Renal pelvis (tissue), 4 donors: Measurements from ENCODE around the gene GRB2. TPM values are rescaled to one million over a fixed set of nuclear protein-coding genes. Genes with fewer than 3 reads are reported as not detected.
"Not testable (repeated sequence)": the region's sequence is repeated elsewhere in the genome, so short reads cannot be mapped to it uniquely, and the experiment has no call there.

Experiments
- DNase-seq: peaks from one replicate; pipeline ENCODE4 v3.0.0-alpha.2; 2013
- polyA plus RNA-seq, 3 donors: library from polyadenylated mRNA; unstranded; fragments of 120-200 nt; gene quantifications; one replicate each; pipeline ENCODE4 v1.2.1, GENCODE V29; 2013; ENCODE audit not compliant: insufficient read length in 3 of 3

GRB2 gene
- polyA plus RNA-seq, 3 donors = 87.7 to 96.9 (median 94.9) TPM

DNA sequence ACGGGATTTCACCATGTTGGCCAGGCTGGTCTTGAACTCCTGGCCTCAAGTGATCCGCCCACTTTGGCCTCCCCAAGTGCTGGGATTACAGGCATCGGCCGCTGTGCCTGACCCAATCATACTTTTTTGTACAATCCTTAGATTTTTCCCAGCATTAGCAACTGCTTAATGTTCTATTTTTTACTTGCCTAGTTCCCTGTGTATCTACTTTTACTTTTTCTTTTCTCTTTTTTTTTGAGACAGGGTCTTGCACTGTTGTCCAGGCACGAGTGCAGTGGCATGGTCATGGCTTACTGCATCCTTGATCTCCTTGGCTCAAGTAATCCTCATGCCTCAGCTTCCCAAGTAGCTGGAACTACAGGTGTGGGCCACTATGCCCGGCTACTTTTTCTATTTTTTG is 9.5 kb downstream of the GRB2 start:
- no peak for DNase-seq

DNA sequence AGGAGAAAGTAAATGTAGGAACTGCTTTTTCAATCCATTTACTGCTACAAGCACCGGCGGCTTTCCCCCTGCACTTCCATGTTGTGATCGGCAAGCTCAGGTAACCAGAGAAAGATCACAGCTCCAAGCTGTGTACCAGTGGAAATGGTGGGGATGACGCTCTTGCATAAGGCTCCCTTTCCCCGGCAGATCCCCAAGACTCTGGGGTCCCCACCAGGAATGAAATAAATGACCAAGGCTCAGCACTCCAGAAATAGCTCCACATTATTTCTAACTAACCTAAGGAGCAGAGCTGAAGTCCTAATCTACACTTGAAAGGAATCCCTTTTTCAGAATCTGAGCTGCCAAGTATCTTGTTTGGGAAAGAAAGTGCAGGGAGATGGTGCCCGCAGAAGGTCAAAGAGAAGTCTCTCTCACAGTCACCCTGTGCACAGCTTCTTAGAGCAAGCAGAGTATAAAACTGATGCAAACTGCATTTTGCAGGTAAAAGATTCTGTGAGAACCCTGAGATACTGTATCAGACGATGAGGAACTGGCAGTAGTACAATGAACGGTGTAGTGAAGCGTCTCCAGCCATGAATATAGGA is 11.1 kb downstream of the GRB2 start:
- no peak for DNase-seq

DNA sequence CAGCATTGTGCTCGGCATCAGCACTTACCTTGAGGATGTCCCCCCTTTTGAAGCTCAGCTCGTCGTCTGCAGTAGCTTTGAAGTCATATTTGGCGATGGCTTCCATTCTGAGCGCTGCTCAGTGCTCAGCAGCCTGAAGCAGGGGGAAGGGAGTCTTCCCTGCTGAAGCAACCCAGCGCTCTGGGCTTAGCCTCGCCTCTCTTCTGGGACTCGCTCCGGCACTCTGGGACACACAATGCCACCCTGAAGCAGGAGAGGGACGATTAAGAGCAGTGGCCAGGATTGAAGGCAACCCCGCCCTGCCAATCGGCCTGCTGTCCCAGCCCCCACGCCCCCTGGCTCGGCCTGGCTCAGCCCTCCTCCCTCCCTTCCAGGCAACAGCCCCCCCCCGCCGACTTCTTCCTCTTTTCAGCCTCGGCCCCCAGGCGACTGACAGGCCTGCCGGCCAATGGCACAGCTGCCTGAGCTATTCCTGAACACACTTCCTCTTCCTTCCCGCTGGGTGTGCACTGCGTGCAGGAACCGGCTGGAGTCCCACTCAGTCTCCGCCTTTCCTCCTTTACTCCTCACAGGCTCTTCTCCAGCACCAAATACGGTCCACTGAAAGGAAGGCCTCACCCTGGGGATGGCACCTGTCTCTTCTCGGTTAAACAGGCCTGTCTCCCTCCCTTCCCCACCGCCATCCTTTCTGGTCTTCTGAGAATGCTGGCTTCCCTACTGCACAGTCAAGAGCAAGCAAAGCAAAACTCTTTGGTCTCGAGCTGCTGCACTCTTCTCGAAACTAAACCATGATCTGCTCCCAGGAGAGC is 11.8 kb downstream of the GRB2 start:
- peak; percentile 98 for DNase-seq

DNA sequence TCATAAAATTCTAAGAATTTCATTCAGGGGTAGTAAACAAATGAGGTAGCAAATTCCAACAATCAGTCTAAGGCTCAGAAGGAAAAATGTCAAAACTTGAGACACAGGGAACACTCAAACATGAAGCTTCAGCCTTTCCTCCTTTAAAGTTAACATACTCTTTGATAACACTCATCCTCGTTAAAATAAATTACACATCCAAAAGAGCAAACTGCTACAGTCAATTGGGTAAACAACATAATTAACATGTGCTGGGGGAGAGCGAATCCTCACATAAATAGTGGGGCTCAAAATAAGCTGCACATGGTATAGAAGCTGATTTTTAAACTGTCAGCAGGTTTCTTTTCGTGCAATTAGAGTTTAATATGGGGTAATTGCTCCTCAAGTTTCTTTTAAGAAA is 12.9 kb downstream of the GRB2 start:
- no peak for DNase-seq

DNA sequence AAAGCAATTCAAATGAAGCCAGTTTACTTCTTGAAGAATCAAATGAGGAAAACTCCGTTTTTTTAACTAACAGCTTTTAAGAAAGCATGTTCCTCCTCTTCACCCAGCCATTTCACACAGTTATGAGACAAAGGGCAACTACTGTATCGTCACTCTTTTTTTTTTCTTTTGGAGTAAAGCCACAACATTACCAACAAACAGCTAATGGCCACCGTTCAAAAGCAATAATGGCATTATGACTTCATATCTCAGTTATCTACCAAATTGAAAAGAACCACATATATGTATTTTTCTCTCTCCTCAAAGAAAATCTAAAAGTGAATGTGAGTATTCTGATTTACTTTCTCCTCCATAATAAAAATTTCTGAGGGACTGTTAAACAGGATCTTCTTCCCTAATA is 14.5 kb downstream of the GRB2 start:
- no peak for DNase-seq

DNA sequence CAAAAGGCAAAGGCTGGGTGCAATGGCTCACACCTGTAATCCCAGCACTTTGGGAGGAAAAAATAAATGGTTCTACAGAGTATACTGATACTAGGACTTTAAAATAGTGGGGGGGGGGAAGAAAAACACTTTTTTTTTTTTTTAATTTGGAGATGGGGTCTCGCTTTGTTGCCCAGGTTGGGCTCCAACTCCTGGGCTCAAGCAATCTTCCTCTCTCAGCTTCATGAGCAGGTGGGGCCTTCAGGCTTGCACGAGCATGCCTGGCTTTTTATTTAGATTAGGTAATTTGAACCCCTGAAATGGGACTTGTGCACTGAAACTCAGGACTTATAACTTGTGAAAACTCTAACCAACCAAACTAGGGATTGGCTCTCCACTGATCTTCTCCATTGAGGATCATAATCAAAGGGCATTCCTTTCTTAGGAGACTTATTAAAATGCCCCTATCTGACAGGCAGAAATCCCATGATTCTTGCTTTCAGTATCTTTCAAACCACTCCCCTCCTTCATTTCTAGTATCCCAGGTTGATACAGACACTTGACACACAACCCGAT is 16.9 kb downstream of the GRB2 start:
- no peak for DNase-seq

DNA sequence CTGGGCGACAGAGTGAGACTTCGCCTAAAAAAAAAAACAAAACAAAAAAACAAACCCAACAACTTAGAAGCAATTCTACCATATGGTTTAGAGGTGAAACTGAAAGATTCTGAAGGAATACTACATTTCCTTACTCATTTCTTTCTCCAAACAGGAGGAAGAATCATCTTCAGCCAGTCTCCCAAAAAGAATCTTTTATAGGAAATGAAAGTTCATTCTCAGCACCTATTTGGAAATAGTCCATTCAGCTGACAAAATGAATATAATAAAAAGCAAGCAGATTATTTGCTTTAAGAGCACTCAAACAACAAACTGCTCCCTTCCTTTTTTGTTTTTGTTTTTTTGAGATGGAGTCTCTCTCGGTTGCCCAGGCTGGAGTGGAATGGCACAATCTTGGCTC is 17.7 kb downstream of the GRB2 start:
- DNase-seq = no peak

DNA sequence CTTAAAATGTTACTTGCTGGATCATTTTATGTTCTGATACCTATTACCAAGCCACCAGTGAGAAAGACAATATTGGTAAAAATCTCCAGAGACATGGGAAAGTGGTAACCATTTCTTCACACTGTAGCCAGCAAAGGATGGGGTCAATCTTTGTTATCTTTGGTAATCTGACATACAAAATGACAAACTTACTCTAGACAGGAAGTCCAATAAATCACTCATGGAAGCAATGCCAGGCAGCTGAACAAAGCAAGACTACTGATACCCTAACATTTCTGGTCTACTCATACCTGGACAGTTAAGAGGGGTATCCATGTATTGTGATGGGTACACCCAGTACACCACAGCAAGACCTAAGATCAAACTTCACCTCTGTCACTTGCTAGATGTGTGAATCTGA is 19.0 kb downstream of the GRB2 start:
- no peak for DNase-seq

DNA sequence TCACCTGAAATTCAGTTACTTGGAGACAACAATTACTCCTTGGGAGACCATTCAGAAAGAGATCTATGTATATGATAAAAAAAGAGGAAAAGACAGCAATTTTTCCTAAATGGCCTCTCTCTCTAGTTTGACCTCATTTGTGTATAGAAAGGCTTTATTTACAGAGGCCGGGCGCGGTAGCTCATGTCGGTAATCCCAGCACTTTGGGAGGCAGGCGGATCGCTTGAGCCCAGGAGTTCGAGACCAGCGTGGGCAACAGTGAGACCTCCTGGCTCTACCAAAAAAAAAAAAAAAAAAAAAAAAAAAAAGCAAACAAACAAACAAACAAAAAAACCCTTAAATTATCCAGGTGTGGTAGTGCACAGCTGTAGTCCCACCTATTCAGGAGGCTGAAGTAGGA is 20.7 kb downstream of the GRB2 start:
- DNase-seq = no peak

DNA sequence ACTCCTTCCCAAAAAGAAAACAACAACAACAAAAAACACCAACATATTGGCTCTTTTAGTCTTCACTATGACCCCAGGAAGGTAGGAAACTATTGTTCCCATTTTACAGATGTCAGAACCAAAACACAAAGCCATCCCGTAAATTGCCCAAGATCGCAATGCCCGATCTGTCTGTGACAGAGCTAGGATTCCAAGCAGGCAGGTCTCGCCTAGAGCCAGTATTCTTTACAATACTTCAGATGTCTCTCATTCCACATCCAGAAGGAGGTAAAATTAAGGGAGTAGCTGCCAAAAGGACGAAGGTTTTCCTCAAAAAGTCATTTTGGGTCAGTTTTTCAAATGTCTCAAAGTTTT is 21.7 kb downstream of the GRB2 start:
- no peak for DNase-seq

DNA sequence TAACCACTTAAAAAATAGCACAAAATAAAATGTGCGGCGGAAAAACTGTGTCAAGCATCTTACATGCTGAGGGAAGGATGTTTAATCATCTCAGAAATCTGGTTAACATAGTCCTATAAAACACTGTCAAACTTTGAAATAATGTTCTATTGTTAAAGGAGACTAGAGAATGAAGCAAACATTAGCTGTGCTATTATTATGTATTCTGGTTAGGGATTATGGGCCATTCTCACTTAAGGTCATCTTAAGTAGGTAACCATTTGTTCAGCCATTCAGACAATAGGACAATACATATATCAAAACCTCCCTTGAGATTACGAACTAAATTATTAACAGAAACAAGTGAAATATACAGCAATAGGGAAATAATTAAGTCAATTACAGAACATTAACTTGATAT is 24.7 kb downstream of the GRB2 start:
- DNase-seq = no peak

DNA sequence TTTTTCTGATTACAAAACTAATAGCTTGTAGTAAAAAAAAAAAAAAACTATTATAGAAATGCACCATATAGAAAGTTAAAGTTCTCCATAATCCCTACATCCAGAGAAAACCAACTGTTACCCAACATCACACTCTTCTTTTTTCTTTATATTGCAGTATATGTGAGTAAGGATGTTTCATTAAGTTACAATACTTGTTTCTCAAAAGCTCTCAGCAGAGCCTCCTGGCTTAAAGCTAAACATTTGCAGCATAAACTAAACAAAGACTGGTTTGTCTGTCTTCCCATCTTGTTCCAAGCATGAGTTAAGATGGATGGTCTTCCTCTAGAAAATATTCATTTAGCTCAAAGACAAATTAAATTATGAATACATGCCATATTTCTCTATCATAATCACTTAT is 25.2 kb downstream of the GRB2 start:
- DNase-seq = no peak

DNA sequence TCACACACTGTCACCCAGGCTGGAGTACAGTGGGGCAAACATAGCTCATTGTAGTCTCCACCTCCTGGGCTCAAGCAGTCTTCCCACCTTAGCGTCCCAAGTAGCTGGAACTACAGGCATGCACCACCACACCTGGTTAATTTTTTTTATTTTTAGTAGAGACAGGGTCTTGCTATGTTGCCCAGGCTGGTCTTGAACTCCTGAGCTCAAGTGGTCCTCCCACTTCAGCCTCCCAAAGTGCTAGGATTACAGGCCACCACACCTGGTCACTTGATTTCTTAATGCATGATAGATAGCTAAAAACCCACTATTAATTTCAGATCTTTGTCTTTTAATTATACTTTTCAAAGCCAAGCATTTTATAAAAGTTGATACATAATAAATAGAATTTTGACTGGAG is 26.1 kb downstream of the GRB2 start:
- DNase-seq = not testable (repeated sequence)

DNA sequence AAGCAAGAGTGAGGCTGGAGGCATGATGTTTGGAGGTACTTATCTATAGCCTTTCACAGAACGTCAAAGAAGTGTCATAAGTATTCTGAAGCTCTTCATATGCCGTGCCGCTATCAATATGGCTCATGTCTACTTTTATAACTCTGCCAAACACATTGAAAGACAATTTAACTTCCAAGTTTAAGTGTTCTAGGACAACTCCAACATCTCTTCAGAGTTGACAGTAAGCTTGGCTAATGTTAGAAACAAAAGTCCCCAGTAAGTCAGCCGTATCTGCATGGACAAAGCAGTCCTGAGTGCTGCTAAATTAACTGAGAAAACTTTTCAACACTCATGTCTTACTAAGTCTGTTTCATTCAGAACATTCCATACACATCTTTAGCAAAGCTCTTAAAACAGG is 32.2 kb downstream of the GRB2 start:
- DNase-seq = no peak

DNA sequence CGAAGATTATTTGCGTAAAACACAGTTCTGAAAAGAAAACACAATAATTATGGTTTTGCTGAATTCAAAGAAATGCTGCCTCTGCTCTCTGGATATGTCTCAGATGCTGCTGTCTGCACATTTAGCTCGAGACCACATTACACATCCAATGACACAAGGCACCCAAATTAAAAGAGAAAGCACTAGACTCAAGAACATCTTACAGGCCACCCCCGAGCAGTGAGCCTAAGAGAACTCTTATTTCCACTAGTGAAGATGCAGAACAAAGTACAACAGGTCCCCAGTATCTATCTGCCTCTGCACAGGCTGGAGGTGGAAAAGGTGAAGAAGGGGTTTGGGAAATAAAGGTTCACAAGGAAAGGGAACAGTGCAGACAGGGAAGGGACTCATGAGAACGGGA is 33.5 kb downstream of the GRB2 start:
- no peak for DNase-seq

DNA sequence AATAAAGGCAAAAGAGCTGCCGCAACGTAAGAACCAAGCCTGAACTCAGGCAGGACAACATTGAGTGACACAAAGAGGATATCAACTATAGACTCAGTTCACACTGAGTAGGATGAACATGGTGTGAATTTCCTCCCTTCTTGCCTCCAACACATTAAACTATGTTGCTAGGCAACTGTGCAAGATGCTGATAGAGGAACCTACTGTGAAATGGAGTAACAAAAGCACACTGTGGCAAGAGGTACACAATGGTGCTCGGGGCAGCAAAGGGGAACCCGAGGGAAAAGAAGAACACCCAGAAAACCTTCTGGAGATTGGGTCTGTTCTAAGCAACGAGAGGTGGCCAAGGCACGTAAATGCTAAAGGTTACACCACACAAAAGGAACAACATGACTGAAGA is 34.1 kb downstream of the GRB2 start:
- no peak for DNase-seq

DNA sequence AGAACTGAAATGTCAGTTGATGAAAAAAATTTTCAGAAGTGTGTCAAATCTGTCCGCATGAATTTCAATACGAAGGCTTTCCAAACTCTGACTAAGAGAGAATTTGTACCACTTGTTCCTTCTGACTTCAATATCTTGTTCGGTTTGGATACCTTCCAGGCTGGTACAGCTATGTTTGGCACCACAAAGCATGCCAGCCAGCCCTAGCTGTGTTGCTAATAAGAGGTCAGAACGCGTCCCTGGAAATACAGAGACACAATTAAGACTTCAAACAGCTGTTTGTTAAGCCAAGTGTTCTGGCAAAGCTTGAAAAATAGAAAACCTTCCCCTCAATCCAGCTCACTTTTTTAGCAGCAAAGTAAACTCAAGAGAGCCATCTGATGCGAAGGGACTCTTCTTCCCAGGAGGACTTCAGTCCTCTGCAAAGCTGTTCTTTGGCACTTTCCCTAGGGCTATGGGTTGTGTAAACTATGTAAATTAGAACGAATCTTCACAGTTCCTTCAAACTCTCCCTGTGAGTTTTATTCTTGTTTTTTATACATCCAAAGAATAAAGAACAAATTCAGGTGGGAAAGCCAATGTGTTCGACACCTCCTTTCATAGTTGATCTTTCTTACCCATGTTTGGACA is 35.1 kb downstream of the GRB2 start:
- no peak for DNase-seq

DNA sequence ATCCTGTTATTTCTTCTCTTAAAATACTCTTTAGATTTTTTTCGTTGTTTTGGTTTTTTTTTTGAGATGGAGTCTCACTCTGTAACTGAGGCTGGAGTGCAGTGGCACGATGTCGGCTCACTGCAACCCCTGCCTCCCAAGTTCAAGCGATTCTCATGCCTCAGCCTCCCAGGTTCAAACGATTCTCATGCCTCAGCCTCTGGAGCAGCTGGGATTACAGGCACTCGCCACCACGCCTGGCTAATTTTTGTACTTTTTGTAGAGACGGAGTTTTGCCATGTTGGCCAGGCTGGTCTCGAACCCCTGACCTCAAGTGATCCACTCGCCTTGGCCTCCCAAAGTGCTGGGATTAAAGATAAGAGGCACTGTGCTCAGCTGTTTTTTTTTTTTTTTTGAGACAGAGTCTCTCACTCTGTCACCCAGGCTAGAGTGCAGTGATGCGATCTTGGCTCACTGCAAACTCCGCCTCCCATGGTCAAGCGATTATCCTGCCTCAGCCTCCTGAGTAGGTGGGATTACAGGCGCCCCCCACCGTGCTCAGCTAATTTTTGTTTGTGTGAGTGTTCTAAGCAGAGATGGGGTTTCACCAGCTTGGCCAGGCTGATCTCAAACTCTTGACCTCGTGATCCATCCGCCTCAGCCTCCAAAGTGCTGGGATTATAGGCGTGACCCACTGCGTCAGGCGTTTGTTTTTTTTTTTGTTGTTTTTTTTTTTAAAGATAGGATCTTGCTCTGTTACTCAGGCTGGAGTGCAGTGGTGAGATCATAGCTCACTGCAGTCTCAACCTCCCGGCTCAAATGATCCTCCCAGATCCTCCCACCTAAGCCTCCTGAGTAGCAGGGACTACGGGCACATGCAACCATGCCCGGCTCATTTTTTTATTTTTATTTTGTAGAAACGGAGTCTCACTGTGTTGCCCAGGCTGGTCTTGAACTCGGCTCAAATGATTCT is 37.4 kb downstream of the GRB2 start:
- not testable (repeated sequence) for DNase-seq

DNA sequence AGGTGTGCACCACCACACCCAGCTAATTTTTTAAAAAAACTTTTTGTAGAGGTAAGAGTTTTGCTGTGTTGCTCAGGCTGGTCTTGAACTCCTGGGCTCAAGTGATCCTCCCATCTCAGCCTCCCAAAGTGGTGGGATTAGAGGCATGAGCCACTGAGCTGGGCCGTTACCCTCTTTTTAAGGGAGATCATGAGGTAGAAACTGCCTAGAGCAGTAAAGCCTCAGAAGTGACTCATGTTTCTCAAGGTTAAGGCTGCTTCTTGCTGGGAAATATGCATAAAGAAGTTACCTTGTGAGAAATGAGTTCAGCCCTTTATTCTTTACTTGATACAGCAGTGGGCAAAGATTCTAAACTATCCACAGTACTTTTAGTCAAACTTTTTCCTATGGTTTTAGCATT is 38.2 kb downstream of the GRB2 start:
- no peak for DNase-seq

DNA sequence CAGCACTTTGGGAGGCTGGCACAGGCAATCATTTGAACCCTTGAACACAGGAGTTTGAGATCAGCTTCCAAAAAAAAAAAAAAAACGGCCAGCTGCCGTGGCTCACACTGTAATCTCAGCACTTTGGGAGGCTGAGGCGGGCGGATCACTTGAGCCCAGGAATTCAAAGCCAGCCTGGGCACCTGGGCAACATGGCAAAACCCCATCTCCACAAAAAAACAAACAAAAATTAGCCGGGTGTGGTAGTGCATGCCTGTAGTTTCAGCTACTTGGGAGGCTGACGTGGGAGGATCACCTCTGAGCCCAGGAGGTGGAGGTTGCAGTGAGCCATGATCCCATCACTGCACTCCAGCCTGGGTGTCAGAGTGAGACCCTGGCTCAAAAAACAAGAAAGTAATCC is 39.0 kb downstream of the GRB2 start:
- DNase-seq = no peak

DNA sequence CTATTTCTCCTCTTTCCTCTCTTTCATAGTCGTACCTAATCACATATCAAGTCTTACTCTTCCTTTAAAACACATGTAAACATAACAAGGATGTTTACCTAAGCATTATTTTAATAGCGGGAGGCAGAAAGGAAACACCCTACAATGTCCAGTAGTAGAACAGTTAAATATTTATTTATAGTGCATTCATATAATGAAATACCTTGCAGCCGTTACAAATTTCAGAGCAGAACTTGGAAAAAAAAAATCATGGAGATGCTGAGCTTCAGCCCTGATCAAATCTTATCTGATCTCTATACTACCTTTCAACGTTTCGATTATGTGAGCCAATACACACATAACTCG is 39.6 kb downstream of the GRB2 start:
- no peak for DNase-seq
